Endothelial cell of umbilical vein (primary cell): ENCODE measurements around the gene PECR.

Experiments
- EZH2 ChIP-seq: IDR thresholded peaks from 2 replicates; pipeline ENCODE4 v1.6.1; 2012; ENCODE audit warnings: borderline replicate concordance, low read depth, mild to moderate bottlenecking, moderate library complexity, low read length, inconsistent platforms; ENCODE audit not compliant: severe bottlenecking
- FOS ChIP-seq: IDR thresholded peaks from 2 replicates; pipeline ENCODE4 v1.6.1; 2011; ENCODE audit warnings: mild to moderate bottlenecking, low read length, moderate library complexity, borderline replicate concordance; ENCODE audit not compliant: insufficient read depth
- JUN ChIP-seq: IDR thresholded peaks from 2 replicates; pipeline ENCODE4 v1.6.1; 2011; ENCODE audit warnings: borderline replicate concordance, low read depth; ENCODE audit not compliant: insufficient read length, insufficient read depth
- MYC ChIP-seq: IDR thresholded peaks from one replicate; pipeline ENCODE4 v1.6.1; 2011; ENCODE audit warnings: mild to moderate bottlenecking, low read depth, low read length
- POLR2A ChIP-seq: IDR thresholded peaks from 2 replicates; pipeline ENCODE4 v1.6.1; 2012; ENCODE audit warnings: low read depth, mild to moderate bottlenecking, control low read depth, low read length
- POLR2AphosphoS5 ChIP-seq: IDR thresholded peaks from 2 replicates; pipeline ENCODE4 v1.6.1; 2012; ENCODE audit warnings: low read depth, mild to moderate bottlenecking, control low read depth, low read length, moderate library complexity; ENCODE audit not compliant: insufficient read depth
- TF ChIP-seq, protein P1 (sequence below), 2 donors: IDR thresholded peaks; 1 replicate in 1 of 2; 2 replicates in 1 of 2; pipeline ENCODE4 v1.5.1; 2011; ENCODE audit warnings: low read length in 2 of 2, mild to moderate bottlenecking in 2 of 2, moderate library complexity in 2 of 2, control low read depth in 1 of 2, inconsistent platforms in 1 of 2, low read depth in 1 of 2; ENCODE audit not compliant: insufficient read depth in 1 of 2; ENCODE audit errors: extremely low read depth in 1 of 2
- TF ChIP-seq, protein P2 (sequence below): IDR thresholded peaks from 2 replicates; pipeline ENCODE4 v1.6.1; 2011; ENCODE audit not compliant: insufficient read depth, insufficient read length

DNA sequence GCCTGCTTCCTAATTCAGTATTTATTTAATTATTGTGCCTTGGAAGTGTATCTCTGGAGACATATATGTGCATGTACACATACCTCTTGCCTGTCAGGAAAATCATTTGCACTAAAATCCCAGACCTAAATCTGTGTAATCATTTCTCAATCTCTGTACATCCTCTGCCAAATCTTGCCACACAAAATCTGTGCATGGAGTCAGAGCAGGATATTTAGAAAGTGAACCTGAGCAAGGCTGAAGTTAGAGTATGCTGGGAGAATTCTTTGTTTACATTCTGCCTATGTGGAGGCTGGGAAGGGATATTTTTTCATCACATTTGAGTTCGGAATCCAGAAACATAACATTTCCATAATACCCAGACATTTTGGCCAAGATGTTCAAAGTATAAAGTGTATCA is 36.9 kb upstream of the PECR start:
- TF ChIP-seq POLR2A (no peak), POLR2AphosphoS5 (no peak), MYC (no peak), EZH2 (no peak), JUN (no peak), FOS (no peak)
- TF ChIP-seq, protein P1, sequence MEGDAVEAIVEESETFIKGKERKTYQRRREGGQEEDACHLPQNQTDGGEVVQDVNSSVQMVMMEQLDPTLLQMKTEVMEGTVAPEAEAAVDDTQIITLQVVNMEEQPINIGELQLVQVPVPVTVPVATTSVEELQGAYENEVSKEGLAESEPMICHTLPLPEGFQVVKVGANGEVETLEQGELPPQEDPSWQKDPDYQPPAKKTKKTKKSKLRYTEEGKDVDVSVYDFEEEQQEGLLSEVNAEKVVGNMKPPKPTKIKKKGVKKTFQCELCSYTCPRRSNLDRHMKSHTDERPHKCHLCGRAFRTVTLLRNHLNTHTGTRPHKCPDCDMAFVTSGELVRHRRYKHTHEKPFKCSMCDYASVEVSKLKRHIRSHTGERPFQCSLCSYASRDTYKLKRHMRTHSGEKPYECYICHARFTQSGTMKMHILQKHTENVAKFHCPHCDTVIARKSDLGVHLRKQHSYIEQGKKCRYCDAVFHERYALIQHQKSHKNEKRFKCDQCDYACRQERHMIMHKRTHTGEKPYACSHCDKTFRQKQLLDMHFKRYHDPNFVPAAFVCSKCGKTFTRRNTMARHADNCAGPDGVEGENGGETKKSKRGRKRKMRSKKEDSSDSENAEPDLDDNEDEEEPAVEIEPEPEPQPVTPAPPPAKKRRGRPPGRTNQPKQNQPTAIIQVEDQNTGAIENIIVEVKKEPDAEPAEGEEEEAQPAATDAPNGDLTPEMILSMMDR (IDR thresholded peaks at IDR 0.05; ENCODE audit: extremely low read depth in 1 of 2, insufficient read depth in 1 of 2, low read depth in 1 of 2, low read length in 2 of 2), result no peak
- TF ChIP-seq, protein P2, sequence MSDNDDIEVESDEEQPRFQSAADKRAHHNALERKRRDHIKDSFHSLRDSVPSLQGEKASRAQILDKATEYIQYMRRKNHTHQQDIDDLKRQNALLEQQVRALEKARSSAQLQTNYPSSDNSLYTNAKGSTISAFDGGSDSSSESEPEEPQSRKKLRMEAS, result no peak
